ENCODE results near the gene MBD1. TPM values are rescaled to one million over a fixed set of nuclear protein-coding genes. Genes with fewer than 3 reads are reported as not detected.
A peak's percentile ranks its signal among the peaks of the same experiment; 100 is the strongest.
"Not testable (repeated sequence)": the region's sequence is repeated elsewhere in the genome, so short reads cannot be mapped to it uniquely, and the experiment has no call there.

The MBD1 gene
- total and polyA plus RNA-seq, 12 donors: 29.5 to 59.0 (median 45.1) TPM

DNA sequence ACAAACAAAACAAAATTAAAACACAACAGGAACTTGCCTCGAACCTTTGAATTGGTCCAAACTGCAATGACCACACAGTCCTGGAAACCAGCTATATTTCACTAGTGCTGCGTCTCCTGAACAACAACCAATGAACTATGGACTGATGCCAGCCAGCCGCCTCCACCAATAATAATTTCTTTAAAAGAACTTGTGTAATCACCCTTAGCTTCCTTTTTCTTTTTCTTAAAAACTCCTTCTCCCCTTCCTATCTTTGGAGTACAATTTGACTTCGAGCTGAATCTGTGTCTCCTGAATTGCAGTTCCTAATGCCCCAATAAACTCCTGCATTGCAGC is 7.8 kb upstream of the MBD1 start:
- intact Hi-C loops (cut with DNase I): loop anchor here in 5 of 10 donors (5.0 to 10.0 kb wide), 3 partner anchors 83 to 756 kb away; partner anchors contain the start of gene SKA1 (in 3 of the 5)
- TF ChIP-seq, protein P1, sequence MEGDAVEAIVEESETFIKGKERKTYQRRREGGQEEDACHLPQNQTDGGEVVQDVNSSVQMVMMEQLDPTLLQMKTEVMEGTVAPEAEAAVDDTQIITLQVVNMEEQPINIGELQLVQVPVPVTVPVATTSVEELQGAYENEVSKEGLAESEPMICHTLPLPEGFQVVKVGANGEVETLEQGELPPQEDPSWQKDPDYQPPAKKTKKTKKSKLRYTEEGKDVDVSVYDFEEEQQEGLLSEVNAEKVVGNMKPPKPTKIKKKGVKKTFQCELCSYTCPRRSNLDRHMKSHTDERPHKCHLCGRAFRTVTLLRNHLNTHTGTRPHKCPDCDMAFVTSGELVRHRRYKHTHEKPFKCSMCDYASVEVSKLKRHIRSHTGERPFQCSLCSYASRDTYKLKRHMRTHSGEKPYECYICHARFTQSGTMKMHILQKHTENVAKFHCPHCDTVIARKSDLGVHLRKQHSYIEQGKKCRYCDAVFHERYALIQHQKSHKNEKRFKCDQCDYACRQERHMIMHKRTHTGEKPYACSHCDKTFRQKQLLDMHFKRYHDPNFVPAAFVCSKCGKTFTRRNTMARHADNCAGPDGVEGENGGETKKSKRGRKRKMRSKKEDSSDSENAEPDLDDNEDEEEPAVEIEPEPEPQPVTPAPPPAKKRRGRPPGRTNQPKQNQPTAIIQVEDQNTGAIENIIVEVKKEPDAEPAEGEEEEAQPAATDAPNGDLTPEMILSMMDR (IDR thresholded peaks at IDR 0.05): no peak
- Histone ChIP-seq H3K4me3 (no peak overlapping the region), H3K9me3 (no peaks in the 10 kb centered on the region), H3K36me3 (peaks cover 0 to 22% (median 8%) of the 10 kb centered on the region in 9 donors), H3K4me1 (peaks cover 0 to 22% (median 11%) of the 10 kb centered on the region in 9 donors), H3K27ac (no peak overlapping the region), H3K27me3 (peaks cover 0 to 2% (median 0%) of the 10 kb centered on the region in 7 donors)
- DNase-seq: no peak
- whole genome bisulfite sequencing, 2 donors: 87 to 90% methylated on average over 4 of the region's 4 CpGs
- ATAC-seq: no peak

DNA sequence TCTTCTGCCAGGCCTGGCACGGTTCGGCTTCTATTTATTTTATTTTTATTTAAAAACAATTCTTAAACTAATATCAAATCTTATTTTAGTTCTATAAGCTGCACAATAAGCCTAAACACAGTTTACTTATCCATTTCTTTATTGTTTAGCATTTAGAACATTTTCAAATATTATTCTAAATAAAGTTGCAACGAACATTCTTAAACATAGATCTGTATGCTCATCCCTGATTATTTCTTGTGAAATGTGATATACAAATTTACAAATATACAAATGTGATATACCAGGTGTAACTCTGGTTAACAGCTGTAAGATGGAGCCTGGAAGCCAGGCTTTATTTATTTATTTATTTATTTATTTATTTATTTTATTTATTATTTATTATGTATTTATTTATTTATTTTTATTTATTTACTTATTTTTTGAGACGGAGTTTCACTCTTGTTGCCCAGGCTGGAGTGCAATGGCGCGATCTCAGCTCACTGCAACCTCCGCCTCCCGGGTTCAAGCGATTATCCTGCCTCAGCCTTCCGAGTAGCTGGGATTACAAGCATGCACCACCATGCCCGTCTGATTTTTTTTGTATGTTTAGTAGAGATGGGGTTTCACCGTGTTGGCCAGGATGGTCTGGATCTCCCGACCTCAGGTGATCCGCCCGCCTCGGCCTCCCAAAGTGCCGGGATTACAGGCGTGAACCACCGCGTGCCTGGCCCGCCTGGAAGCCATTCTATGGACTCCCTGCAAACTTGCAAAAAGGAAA is 7.2 kb upstream of the MBD1 start:
- intact Hi-C loops (cut with DNase I): loop anchor here in 5 of 10 donors (5.0 to 10.0 kb wide), 3 partner anchors 84 to 756 kb away; partner anchors contain the start of gene SKA1 (in 3 of the 5)
- 76 to 78% methylated on average over 21 of the region's 21 CpGs for WGBS, 2 donors
- H3K4me3 ChIP-seq: peak overlapping the region; percentile 47 to 94 (median 70)

DNA sequence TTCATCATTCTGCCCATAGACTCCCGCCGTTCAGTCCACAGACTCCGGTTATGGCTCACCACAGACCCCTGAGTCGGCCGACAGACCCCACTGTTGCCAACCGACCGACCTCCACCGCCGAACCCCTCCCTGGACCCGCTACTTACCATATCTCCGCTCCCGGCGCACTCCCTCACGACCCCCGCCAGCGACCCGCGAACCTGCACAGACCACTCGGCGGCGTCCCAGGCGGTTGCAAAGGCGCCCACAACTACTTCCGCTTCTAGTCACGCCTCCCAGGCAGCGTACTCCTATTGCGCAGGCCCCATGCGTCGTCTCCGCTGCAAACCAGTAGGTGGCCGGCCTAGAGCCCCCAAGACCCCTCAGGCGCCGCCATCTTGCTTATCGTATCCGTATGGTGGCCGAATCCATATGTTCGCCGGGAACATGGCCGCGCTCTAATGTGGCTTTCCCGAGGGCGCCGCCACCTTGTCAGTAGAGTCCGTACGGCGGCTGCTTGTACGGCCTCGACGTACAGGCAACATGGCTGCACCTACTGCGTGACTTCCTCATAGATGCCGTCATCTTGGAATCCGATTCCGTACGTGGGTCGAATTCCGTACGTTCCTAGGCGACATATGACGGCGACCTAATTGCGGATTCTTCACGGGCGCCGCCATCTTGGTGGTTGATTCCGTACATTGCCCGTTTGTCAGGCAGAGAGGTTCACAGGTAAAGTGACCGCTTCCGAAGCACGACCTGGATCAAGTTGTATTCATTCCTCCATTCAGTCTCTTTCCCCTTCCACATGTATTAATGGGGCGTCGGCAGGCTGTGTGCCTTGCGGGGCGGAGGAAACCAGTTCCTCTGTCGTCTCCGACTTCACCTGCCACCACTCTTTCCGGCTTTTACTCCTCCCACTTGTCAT is 6.4 kb upstream of the MBD1 start, which contains the start of gene CXXC1:
CXXC1 (minus strand) TSS at position 252 of the 907 bp plus-strand sequence; CDS start at position 149, 103 bp downstream.
- H3K27ac ChIP-seq: peak within 1 kb of the TSS; percentile 61 to 91 (median 86)
- 0% methylated on average over 76 of the region's 76 CpGs for WGBS, 2 donors
- intact Hi-C loops (cut with DNase I): loop anchor here in 5 of 10 donors (5.0 to 10.0 kb wide), 3 partner anchors 85 to 757 kb away; partner anchors contain the start of gene SKA1 (in 3 of the 5)
- TF ChIP-seq, protein P1 (IDR thresholded peaks at IDR 0.05): peak; percentile 17 to 68 (median 49)
- peak within 1 kb of the TSS; percentile 60 to 94 (median 70) for H3K4me3 ChIP-seq
- H3K36me3 ChIP-seq: peaks cover 0 to 36% (median 8%) of the 10 kb centered on the region in 9 donors
- H3K4me1 ChIP-seq: peaks cover 0 to 22% (median 11%) of the 10 kb centered on the region in 9 donors
- H3K27me3 ChIP-seq: peaks cover 0 to 2% (median 0%) of the 10 kb centered on the region in 7 donors
- DNase-seq: peak; percentile 97
- H3K9me3 ChIP-seq: no peaks in the 10 kb centered on the region
- peak; percentile 94 to 97 (median 96) for ATAC-seq

More for the DNA sequence above, 7.2 kb upstream of the MBD1 start:
- not testable (repeated sequence) for H3K9me3 ChIP-seq, H3K27me3 ChIP-seq, DNase-seq
- ATAC-seq: peak in 1 of 8 donors; percentile 1
- Histone ChIP-seq H3K27ac (peak overlapping the region; percentile 61 to 91 (median 86)), H3K4me1 (peaks cover 0 to 22% (median 11%) of the 10 kb centered on the region in 9 donors), H3K36me3 (peaks cover 0 to 27% (median 8%) of the 10 kb centered on the region in 9 donors)

DNA sequence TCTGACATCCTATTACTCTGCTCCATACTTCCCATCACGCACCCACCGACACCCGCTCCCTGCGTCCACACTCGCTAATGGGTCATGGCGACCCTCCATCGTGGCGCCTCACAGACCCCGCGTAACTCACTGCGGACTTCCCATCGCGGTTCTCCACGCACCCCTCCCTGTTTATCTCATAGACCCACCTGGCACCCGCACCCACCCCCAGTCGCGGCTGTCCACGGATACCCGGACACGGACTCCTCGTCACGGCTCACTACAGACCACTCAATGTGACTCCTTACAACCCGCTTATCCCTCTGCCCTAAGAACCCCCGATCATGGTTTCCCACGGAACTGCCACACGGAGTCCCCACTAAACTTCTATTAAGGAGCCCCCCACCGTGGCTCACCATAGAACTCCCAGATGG is 5.7 kb upstream of the MBD1 start:
- TF ChIP-seq, protein P1 (IDR thresholded peaks at IDR 0.05): no peak
- 1% methylated on average over 27 of the region's 27 CpGs for WGBS, 2 donors
- Histone ChIP-seq H3K36me3 (peaks cover 0 to 41% (median 8%) of the 10 kb centered on the region in 9 donors), H3K4me1 (peaks cover 0 to 27% (median 15%) of the 10 kb centered on the region in 9 donors), H3K27ac (peak overlapping the region; percentile 61 to 91 (median 86)), H3K4me3 (peak overlapping the region; percentile 60 to 94 (median 70)), H3K27me3 (peaks cover 0 to 2% (median 0%) of the 10 kb centered on the region in 7 donors), H3K9me3 (no peaks in the 10 kb centered on the region)
- DNase-seq (peak in 1 of 2 donors; percentile 23), ATAC-seq (peak in 7 of 8 donors; percentile 0 to 20 (median 12))
- intact Hi-C loops (cut with DNase I): loop anchor here in 5 of 10 donors (5.0 to 10.0 kb wide), 3 partner anchors 85 to 758 kb away; partner anchors contain the start of gene SKA1 (in 3 of the 5)
